Kasumi-1 (cell line): ENCODE data around the gene B9D2.
"Not testable (repeated sequence)": the region's sequence is repeated elsewhere in the genome, so short reads cannot be mapped to it uniquely, and the experiment has no call there.

Experiments used
- DNase-seq, 2 experiments: peaks; one replicate each; lab custom pipeline; 2025; lab: John Stamatoyannopoulos, UW

B9D2 gene

DNA sequence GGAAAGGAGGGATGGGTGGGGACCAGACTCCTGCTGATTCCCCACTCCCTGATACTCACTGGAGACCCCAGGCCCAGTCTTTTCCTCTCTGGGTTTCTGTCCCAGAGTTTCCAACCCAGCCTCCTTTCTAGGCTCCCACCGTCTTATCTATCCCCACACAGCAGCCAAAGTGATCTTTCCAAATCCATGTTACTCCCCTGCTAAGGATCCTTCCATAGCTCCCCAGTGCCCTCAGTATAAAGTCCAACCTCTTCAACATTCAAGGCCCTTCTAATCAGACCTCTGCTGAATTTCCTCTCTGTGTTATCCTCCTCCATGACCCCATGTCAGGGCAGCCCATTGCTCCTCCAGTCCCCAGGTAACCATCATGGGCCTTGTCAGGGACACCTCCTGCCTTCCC is 8.9 kb downstream of the B9D2 start:
- DNase-seq, result no peak

DNA sequence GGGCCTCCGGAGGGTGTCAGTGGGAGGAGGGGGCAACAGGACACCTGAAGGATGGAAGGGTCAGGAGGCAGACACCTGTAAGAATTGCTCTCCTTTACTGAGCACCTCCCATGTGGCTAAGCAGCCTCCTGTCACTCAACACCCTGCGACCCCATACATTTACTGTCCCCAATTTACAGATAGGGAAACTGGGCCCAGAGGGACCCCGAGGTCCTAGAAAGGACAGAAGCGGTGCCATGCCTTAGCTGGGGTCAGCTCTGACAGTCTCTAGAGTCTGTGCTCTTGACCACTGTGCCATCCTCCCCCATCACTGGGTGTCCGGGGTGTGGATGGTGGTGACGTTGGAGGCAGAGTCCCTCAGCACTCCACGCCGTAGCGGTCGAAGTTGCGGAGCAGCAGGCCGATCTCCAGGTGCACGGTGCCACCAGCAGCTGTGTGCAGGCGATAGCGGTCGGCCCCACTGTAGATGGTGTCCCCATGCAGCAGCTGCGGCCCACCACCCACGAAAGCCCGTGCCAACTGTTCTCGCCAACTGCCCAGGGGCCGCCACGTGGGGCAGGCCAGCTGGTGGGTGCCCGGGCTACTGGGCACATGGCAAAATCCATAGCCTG is 9.5 kb downstream of the B9D2 start:
- DNase-seq, result no peak

GRCh38 chr19:41353466-41354342 is 10.2 kb downstream of the B9D2 start, which contains the start of gene TGFB1:
TGFB1 (minus strand) TSS chr19:41353922; CDS start chr19:41353044, 878 bp downstream.
- peak; percentile 72 to 86 for DNase-seq

DNA sequence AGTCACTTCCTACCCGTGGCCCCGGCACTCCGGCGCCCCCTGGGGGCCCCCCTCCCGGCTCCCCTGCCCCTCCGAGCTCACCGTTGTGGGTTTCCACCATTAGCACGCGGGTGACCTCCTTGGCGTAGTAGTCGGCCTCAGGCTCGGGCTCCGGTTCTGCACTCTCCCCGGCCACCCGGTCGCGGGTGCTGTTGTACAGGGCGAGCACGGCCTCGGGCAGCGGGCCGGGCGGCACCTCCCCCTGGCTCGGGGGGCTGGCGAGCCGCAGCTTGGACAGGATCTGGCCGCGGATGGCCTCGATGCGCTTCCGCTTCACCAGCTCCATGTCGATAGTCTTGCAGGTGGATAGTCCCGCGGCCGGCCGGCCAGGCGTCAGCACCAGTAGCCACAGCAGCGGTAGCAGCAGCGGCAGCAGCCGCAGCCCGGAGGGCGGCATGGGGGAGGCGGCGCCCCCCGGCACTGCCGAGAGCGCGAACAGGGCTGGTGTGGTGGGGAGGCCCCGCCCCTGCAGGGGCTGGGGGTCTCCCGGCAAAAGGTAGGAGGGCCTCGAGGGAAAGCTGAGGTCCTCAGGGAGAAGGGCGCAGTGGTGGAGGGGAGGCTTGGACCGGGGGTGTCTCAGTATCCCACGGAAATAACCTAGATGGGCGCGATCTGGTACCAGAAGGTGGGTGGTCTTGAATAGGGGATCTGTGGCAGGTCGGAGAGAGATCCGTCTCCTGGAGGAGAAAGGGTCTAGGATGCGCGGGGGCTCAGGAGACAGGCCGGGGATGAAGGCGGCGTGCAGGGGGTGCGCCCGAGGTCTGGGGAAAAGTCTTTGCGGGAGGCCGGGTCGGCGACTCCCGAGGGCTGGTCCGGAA is 11.1 kb downstream of the B9D2 start:
- no peak for DNase-seq

- DNase-seq, result peak; percentile 56 to 60
Measured at GRCh38 chr19:41352279-41352608, 11.7 kb downstream of the B9D2 start.

DNA sequence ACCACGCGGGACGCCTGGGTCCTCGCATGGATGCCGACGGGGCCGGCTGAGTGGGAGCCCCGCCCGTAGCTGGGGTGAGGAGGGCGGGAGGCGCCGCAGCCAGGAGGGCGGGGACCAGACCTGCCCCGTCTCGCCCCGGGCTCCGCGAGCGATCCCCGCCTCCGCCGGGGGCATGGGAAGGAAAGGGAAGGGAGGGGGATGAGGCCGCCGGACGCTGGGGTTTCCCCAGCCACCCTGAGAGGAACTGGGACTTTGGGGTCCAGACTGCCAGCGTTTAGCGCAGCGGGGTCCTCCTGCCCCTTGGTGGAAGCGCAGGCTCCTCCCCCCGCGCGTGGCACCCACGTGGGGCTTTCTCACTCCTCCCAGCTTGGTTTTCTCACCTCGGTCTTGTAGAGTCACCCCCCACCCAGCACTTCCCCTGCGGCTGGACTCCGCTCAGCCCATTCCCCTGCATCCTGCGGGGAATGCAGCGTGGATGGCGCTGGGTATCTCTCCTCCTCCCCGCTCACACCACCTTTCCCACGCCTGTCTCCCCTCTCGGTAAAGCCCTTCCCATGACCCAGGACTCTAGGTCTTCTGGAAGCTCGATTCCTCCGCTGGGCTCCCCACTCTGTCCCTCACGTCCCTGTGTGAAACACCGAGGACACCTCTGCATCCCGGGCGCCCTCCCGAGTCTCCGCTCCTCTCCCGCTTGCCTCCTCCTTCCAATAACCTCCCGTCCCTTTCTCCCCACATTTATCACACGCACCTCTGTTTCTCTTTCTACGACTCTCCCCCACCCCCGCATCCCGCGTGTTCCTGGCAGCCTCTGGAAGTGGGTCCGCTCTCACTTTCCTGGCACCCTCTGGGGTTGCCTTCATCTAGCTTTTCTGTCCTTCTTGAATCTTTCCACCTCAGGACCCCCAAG is 12.4 kb downstream of the B9D2 start:
- DNase-seq, result peak; percentile 71 to 78

- DNase-seq, result peak; percentile 64 to 72
Measured at GRCh38 chr19:41350735-41351338, 13.1 kb downstream of the B9D2 start.

- not testable (repeated sequence) for DNase-seq
Measured at GRCh38 chr19:41346916-41347315, 17.0 kb downstream of the B9D2 start.

DNA sequence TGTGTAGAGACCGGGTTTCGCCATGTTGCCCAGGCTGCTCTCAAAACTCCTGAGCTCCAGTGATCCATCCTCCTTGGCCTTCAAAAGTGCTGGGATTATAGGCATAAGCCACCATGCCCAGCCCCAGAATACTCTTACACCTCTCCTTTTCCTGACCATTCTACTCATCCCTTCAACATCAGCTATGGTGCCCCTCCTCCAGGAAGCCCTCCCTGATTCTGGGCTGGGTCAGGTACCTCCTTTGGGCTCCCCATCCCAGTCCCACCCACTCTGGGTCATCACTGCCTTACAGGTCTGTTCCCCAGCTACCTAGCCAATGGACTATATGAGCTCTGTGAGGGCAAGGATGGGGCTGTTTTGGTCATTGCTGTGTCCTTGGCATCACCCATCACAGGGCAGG is 19.8 kb downstream of the B9D2 start:
- no peak for DNase-seq

GRCh38 chr19:41341669-41342490 is 22.1 kb downstream of the B9D2 start:
- DNase-seq, result peak; percentile 66 to 72

- no peak for DNase-seq
Measured at GRCh38 chr19:41339936-41340335, 24.0 kb downstream of the B9D2 start.

- DNase-seq, result no peak
Measured at GRCh38 chr19:41335467-41335866, 28.5 kb downstream of the B9D2 start.

DNA sequence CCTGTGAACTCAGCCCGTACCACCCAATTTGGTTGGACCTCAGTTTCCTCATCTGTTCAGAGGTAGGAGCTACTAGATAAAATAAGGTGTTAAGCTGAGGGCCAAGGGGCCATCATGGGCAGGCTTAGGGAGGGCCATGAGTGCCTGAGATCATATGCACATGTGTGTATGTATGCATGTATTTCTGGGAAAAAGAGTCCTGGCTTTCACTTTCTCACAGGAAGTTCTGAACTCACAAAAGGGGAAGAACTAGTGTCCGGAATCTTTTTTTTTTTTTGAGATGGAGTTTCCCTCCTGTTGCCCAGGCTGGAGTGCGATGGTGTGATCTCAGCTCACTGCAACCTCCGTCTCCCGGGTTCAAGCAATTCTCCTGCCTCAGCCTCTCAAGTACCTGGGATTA is 29.2 kb downstream of the B9D2 start:
- peak; percentile 31 to 43 for DNase-seq

GRCh38 chr19:41332468-41332867 is 31.5 kb downstream of the B9D2 start:
- no peak for DNase-seq

DNA sequence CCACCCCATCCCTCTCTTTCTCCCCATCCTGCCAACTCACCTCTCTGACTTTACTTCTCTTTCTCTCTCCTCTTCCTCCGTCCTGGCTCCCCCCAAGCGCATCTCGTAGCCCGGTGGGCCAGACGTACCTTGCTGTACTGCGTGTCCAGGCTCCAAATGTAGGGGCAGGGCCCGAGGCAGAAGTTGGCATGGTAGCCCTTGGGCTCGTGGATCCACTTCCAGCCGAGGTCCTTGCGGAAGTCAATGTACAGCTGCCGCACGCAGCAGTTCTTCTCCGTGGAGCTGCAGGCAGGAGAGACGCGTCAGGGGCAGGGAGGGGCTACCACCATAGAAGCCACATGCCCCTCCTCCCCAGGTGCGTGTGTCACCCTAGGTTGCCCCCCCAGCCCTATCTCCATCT is 31.9 kb downstream of the B9D2 start:
- no peak for DNase-seq

DNA sequence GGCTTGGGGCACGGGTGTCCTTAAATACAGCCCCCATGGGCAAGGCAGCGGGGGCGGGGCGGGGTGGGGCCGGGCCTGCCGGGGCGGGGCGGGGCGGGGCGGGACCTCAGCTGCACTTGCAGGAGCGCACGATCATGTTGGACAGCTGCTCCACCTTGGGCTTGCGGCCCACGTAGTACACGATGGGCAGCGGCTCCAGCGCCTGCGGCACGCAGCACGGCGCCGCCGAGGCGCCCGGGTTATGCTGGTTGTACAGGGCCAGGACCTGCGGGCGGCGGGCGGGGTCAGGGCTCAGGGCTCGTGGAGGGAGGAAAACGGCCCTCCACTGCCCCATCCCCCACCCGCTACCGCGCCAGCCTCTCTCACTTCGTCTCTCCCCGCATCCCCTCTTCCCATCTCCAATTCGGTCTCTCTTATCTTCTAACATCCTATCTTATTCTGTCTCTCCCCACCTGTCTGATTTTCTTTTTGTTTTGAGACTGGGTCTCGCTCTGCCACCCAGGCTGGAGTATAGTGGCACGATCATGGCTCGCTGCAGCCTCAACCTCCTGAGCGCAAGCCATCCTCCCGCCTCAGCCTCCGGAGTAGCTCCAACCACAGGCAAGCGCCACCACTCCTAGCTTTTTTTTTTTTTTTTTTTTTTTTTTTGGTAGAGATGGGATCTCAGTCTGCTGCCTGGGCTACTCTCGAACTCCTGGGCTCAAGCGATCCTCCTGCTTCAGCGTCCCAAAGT is 32.8 kb downstream of the B9D2 start:
- no peak for DNase-seq

GRCh38 chr19:41330481-41330880 is 33.5 kb downstream of the B9D2 start:
- DNase-seq, result no peak

DNA sequence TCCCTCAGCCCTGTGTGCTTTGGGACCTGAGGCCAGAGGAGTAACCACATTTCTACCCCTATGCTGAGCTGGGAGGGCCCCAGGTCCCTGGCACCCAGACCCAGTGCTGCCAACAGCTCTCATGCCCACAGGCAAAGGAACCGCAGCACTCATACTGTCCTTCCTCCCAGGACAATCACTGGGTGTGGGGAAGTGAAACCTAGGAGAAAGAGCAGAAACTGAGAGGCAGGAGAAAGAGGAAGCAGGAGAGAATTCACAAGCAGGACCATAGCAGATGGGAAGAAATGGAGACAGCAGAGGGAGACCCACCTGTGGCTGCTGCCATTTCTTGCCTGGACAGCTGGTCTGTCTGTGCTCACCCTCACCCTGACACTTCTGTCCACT is 35.1 kb downstream of the B9D2 start:
- DNase-seq, result peak; percentile 54 to 62

GRCh38 chr19:41328157-41328841 is 35.6 kb downstream of the B9D2 start:
- DNase-seq, result no peak
